GM18867 (cell line): ENCODE measurements around the gene LY6G6D.

ENCODE experiments used
- ATAC-seq: cut with Tn5 transposase; IDR thresholded peaks from one replicate; pipeline ENCODE4 v1.9.1; 2021; ENCODE audit warnings: mild to moderate bottlenecking, moderate library complexity; ENCODE audit not compliant: unreplicated experiment

Gene LY6G6D

DNA sequence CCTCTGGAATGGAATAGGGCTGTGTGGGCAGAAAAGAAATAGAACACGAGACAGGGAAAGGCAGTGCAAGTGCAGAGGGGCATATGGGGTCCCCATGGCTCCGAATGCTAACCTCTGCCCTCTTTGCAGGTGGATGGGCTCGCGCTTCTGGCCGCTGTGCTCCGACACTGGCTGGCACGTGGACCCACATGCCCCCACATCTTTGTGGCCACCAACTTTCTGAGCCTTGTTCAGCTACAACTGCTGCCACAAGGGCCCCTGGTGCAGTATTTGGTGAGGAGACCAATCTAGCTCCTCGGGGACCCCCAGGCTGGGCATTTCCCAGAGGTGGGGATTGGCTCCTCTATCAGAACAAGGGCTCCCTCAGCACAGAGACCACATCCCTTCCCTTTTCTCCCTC is 46.2 kb downstream of the LY6G6D start:
- ATAC-seq, result no peak

- ATAC-seq, result no peak
These were observed 47.2 kb downstream of the LY6G6D start, which contains the start of gene SAPCD1 for GRCh38 chr6:31762356-31762755. Gene SAPCD1, plus strand, starts transcription at chr6:31762656. Its CDS starts 399 bp downstream, at chr6:31763055.

DNA sequence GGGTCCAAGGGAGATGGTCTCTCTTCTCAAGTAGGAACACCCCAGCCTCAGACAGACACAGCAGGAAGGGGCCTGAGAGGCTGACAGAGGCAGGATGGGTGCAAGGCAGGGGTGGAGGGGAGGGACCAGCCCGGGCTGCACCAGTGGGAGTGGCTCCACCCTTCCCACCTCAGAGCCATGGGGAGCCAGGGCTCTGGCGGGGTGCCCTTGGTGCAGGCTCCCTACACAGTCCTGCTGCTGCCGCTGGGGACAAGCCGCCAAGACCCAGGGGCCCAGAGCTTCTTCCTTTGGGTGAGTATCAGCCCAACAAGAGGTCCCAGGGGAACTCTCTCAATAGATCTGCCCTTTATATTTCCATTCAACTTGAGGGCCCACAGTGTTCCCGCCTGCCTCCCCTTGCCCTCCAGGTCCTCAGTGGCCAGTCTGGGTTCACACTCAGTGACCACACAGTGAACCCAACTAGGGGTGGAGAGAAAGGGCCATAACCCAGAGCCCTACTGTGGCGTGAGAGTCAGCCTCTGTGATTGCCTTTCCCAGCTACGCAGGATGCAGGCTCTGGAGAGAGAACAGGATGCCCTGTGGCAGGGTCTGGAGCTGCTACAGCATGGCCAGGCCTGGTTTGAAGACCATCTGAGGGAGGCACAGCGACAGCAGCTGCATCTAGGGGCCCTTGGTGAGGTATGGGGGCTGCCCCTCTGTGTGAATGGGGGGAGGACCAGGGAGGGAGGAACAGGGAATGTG is 47.9 kb downstream of the LY6G6D start:
- no peak for ATAC-seq

DNA sequence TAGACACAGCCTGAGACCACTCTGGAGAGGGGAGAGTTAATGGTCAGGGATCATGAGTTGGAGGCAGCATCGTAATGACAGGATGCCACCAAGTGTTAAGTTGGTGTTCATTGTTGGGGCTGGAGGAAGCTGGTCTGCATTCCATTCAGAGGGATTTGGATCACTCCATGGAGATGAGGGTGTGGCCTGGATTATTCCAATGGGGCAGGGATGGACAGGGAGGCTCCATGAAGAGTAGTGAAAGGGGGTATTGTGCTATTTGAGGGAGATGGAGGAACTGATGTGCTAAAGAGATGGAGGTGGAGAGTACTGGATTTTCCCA is 48.4 kb downstream of the LY6G6D start:
- no peak for ATAC-seq

DNA sequence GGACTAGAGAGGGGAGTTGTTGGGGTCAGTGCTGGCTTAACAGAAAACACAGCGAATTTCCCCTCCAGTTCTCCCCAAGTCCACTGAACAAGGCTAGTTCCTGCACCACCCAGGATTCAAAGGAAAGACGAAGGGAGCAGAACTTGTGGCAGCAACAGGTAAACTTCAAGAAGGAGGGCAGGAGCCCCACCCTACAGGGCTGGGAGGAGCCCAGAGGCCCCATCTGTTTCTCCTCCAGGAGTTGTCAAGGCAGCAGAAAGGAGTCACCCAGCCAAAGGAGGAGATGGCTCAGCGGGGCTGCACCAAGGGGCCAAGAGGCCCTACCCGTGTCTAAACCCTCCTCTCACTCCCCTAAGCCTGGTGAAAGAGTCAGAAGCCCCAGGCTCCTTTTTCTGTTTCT is 49.0 kb downstream of the LY6G6D start:
- no peak for ATAC-seq

GRCh38 chr6:31765559-31765909 is 50.4 kb downstream of the LY6G6D start:
- ATAC-seq, result no peak

DNA sequence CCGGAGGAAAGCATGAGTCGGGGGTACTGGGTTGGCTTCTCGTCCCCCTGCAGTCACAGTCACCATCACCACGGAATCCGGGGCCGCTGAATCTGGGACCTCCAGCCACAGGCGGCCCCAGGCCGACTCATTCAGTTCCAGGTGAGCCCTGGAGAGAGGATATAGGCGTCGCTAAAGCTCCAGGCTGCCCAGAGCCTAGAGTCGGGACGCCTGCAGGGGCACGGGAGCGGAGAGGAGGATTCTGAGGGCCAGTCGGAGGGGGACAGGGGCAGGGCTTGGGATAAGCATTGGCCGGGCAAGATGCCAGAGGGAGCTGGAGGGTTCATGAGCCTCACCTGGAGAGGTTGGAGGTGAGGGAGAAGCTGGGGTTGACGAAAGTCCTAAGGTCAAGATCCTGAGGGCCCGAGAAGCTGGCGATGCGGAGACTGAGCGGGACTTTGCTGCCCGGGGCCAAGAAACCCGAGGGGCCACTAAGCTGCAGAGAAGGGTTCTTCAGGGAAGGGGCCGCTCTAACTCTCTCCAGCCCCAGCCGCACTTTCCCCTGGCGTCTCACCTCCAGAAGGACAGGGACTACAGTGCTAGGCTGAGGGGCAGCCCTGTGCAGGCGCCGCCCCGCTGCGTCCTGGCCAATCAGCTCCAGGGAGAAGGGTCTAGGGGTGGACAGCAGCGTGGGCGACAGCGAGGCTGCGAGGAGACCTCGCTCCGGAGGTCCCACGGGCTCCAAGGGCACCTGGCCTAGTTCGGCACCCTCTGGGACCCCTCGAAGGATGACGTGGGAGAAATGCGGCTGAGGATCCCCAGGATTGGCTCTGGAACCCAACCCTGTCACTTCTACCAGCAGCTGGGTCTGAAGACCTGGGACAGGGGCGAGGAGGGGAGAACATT is 51.0 kb downstream of the LY6G6D start:
- ATAC-seq, result no peak

GRCh38 chr6:31767096-31767645 is 52.0 kb downstream of the LY6G6D start:
- ATAC-seq, result no peak
